ENCODE results near the gene PIP5K1B.

PIP5K1B gene

DNA sequence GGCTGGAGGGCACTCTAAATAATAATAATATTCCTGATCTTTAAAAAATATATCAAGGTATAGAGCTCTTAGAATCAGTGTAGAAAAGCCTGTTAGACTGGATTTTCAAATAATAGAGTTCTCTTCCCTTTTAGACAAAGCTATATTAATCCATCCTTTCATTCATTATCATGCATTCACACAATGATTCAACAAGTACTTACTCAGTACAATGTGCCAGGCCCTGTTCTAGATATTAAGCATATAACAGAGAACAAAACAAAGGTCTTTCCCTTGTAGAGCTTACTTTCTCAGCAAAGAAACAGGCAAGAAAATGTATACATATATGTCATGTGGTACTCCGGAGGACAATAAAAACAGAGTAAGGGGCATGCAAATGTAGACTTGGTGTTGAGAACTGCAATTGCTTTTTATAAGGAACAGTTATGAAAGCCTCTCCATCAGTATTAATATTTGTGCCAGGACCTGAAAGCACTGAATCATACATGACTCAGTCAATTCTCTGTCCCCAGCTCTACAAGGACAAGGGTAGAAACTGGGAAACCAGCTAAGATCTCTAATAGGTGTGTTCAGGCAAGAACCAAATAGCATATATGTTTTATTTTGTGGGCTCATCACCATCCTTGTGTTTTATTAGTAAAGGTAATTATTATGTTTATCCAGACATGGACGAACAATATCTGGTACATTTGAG lies 72.2 kb downstream of the PIP5K1B start:
- no peak overlapping the region for H3K27ac Mint-ChIP-seq
- no peaks in the 10 kb centered on the region for H3K9me3 Mint-ChIP-seq
- no peaks in the 10 kb centered on the region for H3K27me3 Mint-ChIP-seq (ENCODE audit: low read depth)
- H3K36me3 Mint-ChIP-seq (ENCODE audit: low read depth) = no peaks in the 10 kb centered on the region
- TF ChIP-seq, protein P1, sequence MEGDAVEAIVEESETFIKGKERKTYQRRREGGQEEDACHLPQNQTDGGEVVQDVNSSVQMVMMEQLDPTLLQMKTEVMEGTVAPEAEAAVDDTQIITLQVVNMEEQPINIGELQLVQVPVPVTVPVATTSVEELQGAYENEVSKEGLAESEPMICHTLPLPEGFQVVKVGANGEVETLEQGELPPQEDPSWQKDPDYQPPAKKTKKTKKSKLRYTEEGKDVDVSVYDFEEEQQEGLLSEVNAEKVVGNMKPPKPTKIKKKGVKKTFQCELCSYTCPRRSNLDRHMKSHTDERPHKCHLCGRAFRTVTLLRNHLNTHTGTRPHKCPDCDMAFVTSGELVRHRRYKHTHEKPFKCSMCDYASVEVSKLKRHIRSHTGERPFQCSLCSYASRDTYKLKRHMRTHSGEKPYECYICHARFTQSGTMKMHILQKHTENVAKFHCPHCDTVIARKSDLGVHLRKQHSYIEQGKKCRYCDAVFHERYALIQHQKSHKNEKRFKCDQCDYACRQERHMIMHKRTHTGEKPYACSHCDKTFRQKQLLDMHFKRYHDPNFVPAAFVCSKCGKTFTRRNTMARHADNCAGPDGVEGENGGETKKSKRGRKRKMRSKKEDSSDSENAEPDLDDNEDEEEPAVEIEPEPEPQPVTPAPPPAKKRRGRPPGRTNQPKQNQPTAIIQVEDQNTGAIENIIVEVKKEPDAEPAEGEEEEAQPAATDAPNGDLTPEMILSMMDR (IDR thresholded peaks at IDR 0.05; ENCODE audit: unreplicated experiment in 3 of 3) = no peak
- peaks cover 4% of the 10 kb centered on the region for H3K4me1 Mint-ChIP-seq
- H3K4me3 Mint-ChIP-seq = peak overlapping the region in 1 of 3 experiments; percentile 16

DNA sequence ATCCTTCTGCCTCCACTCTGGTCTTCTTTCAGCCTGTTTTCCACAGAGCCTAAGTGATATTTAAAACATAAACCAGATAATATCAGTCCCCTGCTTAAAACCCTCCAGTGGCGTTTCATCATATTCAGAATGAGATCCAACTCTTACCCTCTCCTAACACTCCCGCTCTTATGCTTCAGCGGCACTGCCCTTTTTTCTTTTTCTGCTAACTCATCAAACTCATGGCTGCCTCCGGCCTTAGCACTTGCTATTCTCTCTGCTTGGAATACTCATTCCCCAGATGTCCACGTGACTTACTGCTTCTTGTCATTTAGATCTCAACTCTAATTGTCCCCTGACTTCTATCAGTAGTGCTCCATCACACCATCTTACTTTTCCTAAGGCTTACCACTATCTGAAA lies 73.6 kb downstream of the PIP5K1B start:
- Mint-ChIP-seq H3K9me3 (no peaks in the 10 kb centered on the region), H3K4me1 (peaks cover 4% of the 10 kb centered on the region), H3K4me3 (no peak overlapping the region), H3K36me3 (ENCODE audit: low read depth) (no peaks in the 10 kb centered on the region), H3K27ac (no peak overlapping the region), H3K27me3 (ENCODE audit: low read depth) (no peaks in the 10 kb centered on the region)
- TF ChIP-seq, protein P1 (IDR thresholded peaks at IDR 0.05; ENCODE audit: unreplicated experiment in 3 of 3) = no peak

- H3K36me3 Mint-ChIP-seq (ENCODE audit: low read depth) = no peaks in the 10 kb centered on the region
- H3K4me1 Mint-ChIP-seq = peaks cover 4% of the 10 kb centered on the region
Measured at GRCh38 chr9:68779558-68780379, 74.7 kb downstream of the PIP5K1B start.

GRCh38 chr9:68780380-68780712 lies 75.3 kb downstream of the PIP5K1B start:
- Mint-ChIP-seq H3K36me3 (ENCODE audit: low read depth) (no peaks in the 10 kb centered on the region), H3K9me3 (no peaks in the 10 kb centered on the region), H3K27ac (no peak overlapping the region), H3K27me3 (ENCODE audit: low read depth) (no peaks in the 10 kb centered on the region), H3K4me1 (peaks cover 4% of the 10 kb centered on the region), H3K4me3 (no peak overlapping the region)
- TF ChIP-seq, protein P1 (IDR thresholded peaks at IDR 0.05; ENCODE audit: unreplicated experiment in 3 of 3) = no peak

More at GRCh38 chr9:68779558-68780379, 74.7 kb downstream of the PIP5K1B start:
- TF ChIP-seq, protein P1 (IDR thresholded peaks at IDR 0.05; ENCODE audit: unreplicated experiment in 3 of 3) = peak; percentile 13 to 43 (median 22)
- no peaks in the 10 kb centered on the region for H3K27me3 Mint-ChIP-seq (ENCODE audit: low read depth)
- H3K4me3 Mint-ChIP-seq = no peak overlapping the region
- no peaks in the 10 kb centered on the region for H3K9me3 Mint-ChIP-seq
- H3K27ac Mint-ChIP-seq = no peak overlapping the region

DNA sequence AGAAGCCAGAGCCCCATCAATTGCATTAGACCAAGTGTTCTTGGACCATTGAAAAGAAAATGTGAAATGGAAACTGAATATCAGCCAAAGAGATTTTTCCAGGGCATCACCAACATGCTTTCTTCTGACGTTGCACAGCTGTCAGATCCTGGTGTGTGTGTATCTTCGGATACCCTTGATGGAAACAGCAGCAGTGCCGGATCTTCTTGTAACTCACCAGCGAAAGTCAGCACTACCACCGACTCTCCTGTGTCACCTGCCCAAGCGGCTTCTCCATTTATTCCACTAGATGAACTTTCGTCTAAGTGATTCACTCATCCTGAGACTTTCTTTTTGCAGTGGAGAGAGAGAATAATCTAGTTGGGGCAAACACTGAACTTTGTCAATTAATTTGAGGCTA lies 75.7 kb downstream of the PIP5K1B start:
- no peaks in the 10 kb centered on the region for H3K27me3 Mint-ChIP-seq (ENCODE audit: low read depth)
- no peaks in the 10 kb centered on the region for H3K36me3 Mint-ChIP-seq (ENCODE audit: low read depth)
- peaks cover 4% of the 10 kb centered on the region for H3K4me1 Mint-ChIP-seq
- TF ChIP-seq, protein P1 (IDR thresholded peaks at IDR 0.05; ENCODE audit: unreplicated experiment in 3 of 3) = no peak
- H3K27ac Mint-ChIP-seq = no peak overlapping the region
- no peak overlapping the region for H3K4me3 Mint-ChIP-seq
- no peaks in the 10 kb centered on the region for H3K9me3 Mint-ChIP-seq
